AG04449 (cell line): ENCODE measurements around the gene ENAH.

Source experiments
- CTCF ChIA-PET: fragments of 350-600 bp; formaldehyde crosslinking; extraction: SDS; loops from one replicate; lab custom pipeline; 2021; ENCODE audit warnings: antibody characterized with exemption; lab: Yijun Ruan, JAX
- POLR2A ChIA-PET: fragments of 400-600, 350-600 bp; formaldehyde crosslinking; extraction: SDS; loops from one replicate; lab custom pipeline; 2020; ENCODE audit warnings: antibody characterized with exemption, inconsistent platforms; lab: Yijun Ruan, JAX
- DNase-seq: peaks from one replicate; pipeline ENCODE4 v3.0.0-alpha.2; 2010; ENCODE audit warnings: low read depth, low spot score
- H3K4me3 ChIP-seq: 2 replicates; pipeline ENCODE4 v1.5.1; 2011; ENCODE audit warnings: low read depth, mild to moderate bottlenecking, control low read depth, low read length
- CTCF ChIP-seq: IDR thresholded peaks from one replicate; pipeline ENCODE4 v1.5.1; 2011; ENCODE audit warnings: mild to moderate bottlenecking, moderate library complexity, low read length, control low read depth, inconsistent platforms; ENCODE audit not compliant: insufficient read depth; ENCODE audit errors: missing control alignments

ENAH gene

GRCh38 chr1:225691377-225691776 lies 38.5 kb upstream of the ENAH start:
- POLR2A ChIA-PET, result interaction anchor here (0.5 to 1.6 kb wide), 6 partner anchors 9 to 86 kb away, joined by 3 to 11 read pairs (median 6); partner anchors contain the start of gene SRP9
- no peak for DNase-seq
- CTCF ChIA-PET, result interaction anchor here (0.9 to 2.4 kb wide), 2 partner anchors 9 to 14 kb away, joined by 4 to 11 read pairs; no protein-coding TSS in a partner anchor

GRCh38 chr1:225689882-225690459 lies 37.0 kb upstream of the ENAH start:
- ChIA-PET CTCF (interaction anchor here (1.3 kb wide), 1 partner anchor 27 kb away, joined by 4 read pairs; no protein-coding TSS in a partner anchor), POLR2A (no interaction called here)
- DNase-seq, result no peak
- H3K4me3 ChIP-seq, result no peak overlapping the region
- TF ChIP-seq CTCF, result no peak

More at GRCh38 chr1:225691377-225691776, 38.5 kb upstream of the ENAH start:
- no peak for TF ChIP-seq CTCF
- no peak overlapping the region for H3K4me3 ChIP-seq

GRCh38 chr1:225688345-225688744 lies 35.4 kb upstream of the ENAH start:
- H3K4me3 ChIP-seq, result no peak overlapping the region
- CTCF ChIA-PET, result no interaction called here

GRCh38 chr1:225685476-225686176 lies 32.7 kb upstream of the ENAH start:
- TF ChIP-seq CTCF, result no peak
- no peak overlapping the region for H3K4me3 ChIP-seq
- no peak for DNase-seq
- ChIA-PET POLR2A (no interaction called here), CTCF (no interaction called here)

More at GRCh38 chr1:225688345-225688744, 35.4 kb upstream of the ENAH start:
- POLR2A ChIA-PET, result no interaction called here
- no peak for TF ChIP-seq CTCF
- no peak for DNase-seq

GRCh38 chr1:225684741-225685140 lies 31.8 kb upstream of the ENAH start:
- H3K4me3 ChIP-seq, result no peak overlapping the region
- ChIA-PET CTCF (no interaction called here), POLR2A (no interaction called here)
- no peak for TF ChIP-seq CTCF
- DNase-seq, result no peak

GRCh38 chr1:225681231-225681630 lies 28.3 kb upstream of the ENAH start:
- H3K4me3 ChIP-seq, result no peak overlapping the region
- TF ChIP-seq CTCF, result no peak
- ChIA-PET POLR2A (no interaction called here), CTCF (no interaction called here)
- no peak for DNase-seq
